AG04449 (cell line): ENCODE results near the gene ZG16B.

ENCODE experiments used
- CTCF ChIA-PET: fragments of 350-600 bp; formaldehyde crosslinking; extraction: SDS; loops from one replicate; lab custom pipeline; 2021; ENCODE audit warnings: antibody characterized with exemption; lab: Yijun Ruan, JAX
- POLR2A ChIA-PET: fragments of 400-600, 350-600 bp; formaldehyde crosslinking; extraction: SDS; loops from one replicate; lab custom pipeline; 2020; ENCODE audit warnings: antibody characterized with exemption, inconsistent platforms; lab: Yijun Ruan, JAX
- DNase-seq: peaks from one replicate; pipeline ENCODE4 v3.0.0-alpha.2; 2010; ENCODE audit warnings: low read depth, low spot score
- H3K4me3 ChIP-seq: 2 replicates; pipeline ENCODE4 v1.5.1; 2011; ENCODE audit warnings: low read depth, mild to moderate bottlenecking, control low read depth, low read length
- CTCF ChIP-seq: IDR thresholded peaks from one replicate; pipeline ENCODE4 v1.5.1; 2011; ENCODE audit warnings: mild to moderate bottlenecking, moderate library complexity, low read length, control low read depth, inconsistent platforms; ENCODE audit not compliant: insufficient read depth; ENCODE audit errors: missing control alignments

ZG16B gene

GRCh38 chr16:2857451-2858244, 27.5 kb downstream of the ZG16B start, which contains the start of gene PRSS22:
PRSS22 (minus strand) TSS chr16:2858170; CDS start chr16:2858104, 66 bp downstream.
- H3K4me3 ChIP-seq, result no peak within 1 kb of the TSS
- no peak for DNase-seq
- ChIA-PET POLR2A (no interaction called here), CTCF (interaction anchor here (1.0 kb wide), 1 partner anchor 18 kb away, joined by 6 read pairs; no protein-coding TSS in a partner anchor)
- no peak for TF ChIP-seq CTCF

GRCh38 chr16:2858245-2859025, 28.3 kb downstream of the ZG16B start:
- no peak for TF ChIP-seq CTCF
- ChIA-PET CTCF (interaction anchor here (1.0 to 1.4 kb wide), 2 partner anchors 10 to 19 kb away, joined by 3 to 6 read pairs; no protein-coding TSS in a partner anchor), POLR2A (no interaction called here)
- DNase-seq, result no peak
- H3K4me3 ChIP-seq, result no peak overlapping the region

GRCh38 chr16:2859686-2860265, 29.7 kb downstream of the ZG16B start:
- ChIA-PET CTCF (interaction anchor here (2.8 kb wide), 1 partner anchor 20 kb away, joined by 16 read pairs; no protein-coding TSS in a partner anchor), POLR2A (no interaction called here)
- no peak for TF ChIP-seq CTCF
- H3K4me3 ChIP-seq, result no peak overlapping the region
- no peak for DNase-seq

- no peak overlapping the region for H3K4me3 ChIP-seq
- ChIA-PET CTCF (interaction anchor here (2.8 kb wide), 1 partner anchor 21 kb away, joined by 16 read pairs; no protein-coding TSS in a partner anchor), POLR2A (no interaction called here)
- no peak for TF ChIP-seq CTCF
- DNase-seq, result no peak
These were observed 30.9 kb downstream of the ZG16B start for GRCh38 chr16:2860826-2861567.

- ChIA-PET CTCF (interaction anchor here (1.4 to 22.9 kb wide), 3 partner anchors 26 to 56 kb away, joined by 5 to 396 read pairs (median 134); no protein-coding TSS in a partner anchor), POLR2A (no interaction called here)
- H3K4me3 ChIP-seq, result no peak overlapping the region
- TF ChIP-seq CTCF, result no peak
- no peak for DNase-seq
These were observed 35.5 kb downstream of the ZG16B start for GRCh38 chr16:2865651-2866050.
